Uterus (tissue), 4 donors: ENCODE measurements around the gene DNM3. TPM values are rescaled to one million over a fixed set of nuclear protein-coding genes. Genes with fewer than 3 reads are reported as not detected.
A peak's percentile ranks its signal among the peaks of the same experiment; 100 is the strongest.

ENCODE experiments used
- DNase-seq, 2 donors: peaks; one replicate each; pipeline ENCODE4 v3.0.0-alpha.2; 2019 to 2020
- H3K27ac ChIP-seq, 2 donors: fragments of 200-600 bp; sonication (generic); 1 replicate in 1 of 2; 2 replicates in 1 of 2; pipeline ENCODE4 v1.5.1; 2016 to 2018
- H3K27me3 ChIP-seq, 2 donors: fragments of 200-600 bp; sonication (generic); one replicate each; pipeline ENCODE4 v1.5.1; 2018 to 2019; ENCODE audit warnings: control low read depth in 1 of 2
- H3K36me3 ChIP-seq, 2 donors: fragments of 200-600 bp; sonication (generic); one replicate each; pipeline ENCODE4 v1.5.1; 2019; ENCODE audit warnings: control low read depth in 1 of 2
- H3K4me1 ChIP-seq, 2 donors: fragments of 200-600 bp; sonication (generic); one replicate each; pipeline ENCODE4 v1.5.1; 2018 to 2019; ENCODE audit warnings: control low read depth in 1 of 2
- H3K4me3 ChIP-seq, 2 donors: fragments of 200-600 bp; sonication (generic); 1 replicate in 1 of 2; 2 replicates in 1 of 2; pipeline ENCODE4 v1.5.1; 2018 to 2019; ENCODE audit warnings: mild to moderate bottlenecking in 1 of 2
- H3K9me3 ChIP-seq, 2 donors: fragments of 200-600 bp; sonication (generic); one replicate each; pipeline ENCODE4 v1.5.1; 2019; ENCODE audit warnings: control low read depth in 1 of 2
- POLR2A ChIP-seq, 2 donors: fragments of 450-650 bp; IDR thresholded peaks; one replicate each; pipeline ENCODE4 v1.6.1; 2016; ENCODE audit warnings: antibody characterized with exemption in 2 of 2, mild to moderate bottlenecking in 1 of 2, moderate library complexity in 1 of 2
- intact Hi-C: fragments of 100-400 bp; cut with DNase I; formaldehyde crosslinking; loops from one replicate; pipeline ENCODE4 v1.15.1; 2023; ENCODE audit warnings: low total_unique reads
- total RNA-seq, 4 donors: library from RNA; depleted of rRNA in 3 of 4; stranded (reverse); fragments of >200 nt in 3 of 4; gene quantifications; one replicate each; pipeline versions ENCODE4 v1.1.0 to v1.2.4, GENCODE V29; 2014 to 2023
- TF ChIP-seq, protein P1 (sequence below), 4 experiments: fragments of 200-600 bp in 2 of 4; fragments of 450-650 bp in 2 of 4; sonication (generic) in 2 of 4; IDR thresholded peaks; one replicate each; pipeline ENCODE4 v1.5.1; 2016 to 2019; ENCODE audit warnings: antibody characterized with exemption in 4 of 4, mild to moderate bottlenecking in 2 of 4, moderate library complexity in 1 of 4
- donor health status: DM: yes; HTN: yes; CAD: no.

Gene DNM3
- total RNA-seq, 4 donors from 2014 or later, result 4.7 to 49.2 (median 14.6) TPM

DNA sequence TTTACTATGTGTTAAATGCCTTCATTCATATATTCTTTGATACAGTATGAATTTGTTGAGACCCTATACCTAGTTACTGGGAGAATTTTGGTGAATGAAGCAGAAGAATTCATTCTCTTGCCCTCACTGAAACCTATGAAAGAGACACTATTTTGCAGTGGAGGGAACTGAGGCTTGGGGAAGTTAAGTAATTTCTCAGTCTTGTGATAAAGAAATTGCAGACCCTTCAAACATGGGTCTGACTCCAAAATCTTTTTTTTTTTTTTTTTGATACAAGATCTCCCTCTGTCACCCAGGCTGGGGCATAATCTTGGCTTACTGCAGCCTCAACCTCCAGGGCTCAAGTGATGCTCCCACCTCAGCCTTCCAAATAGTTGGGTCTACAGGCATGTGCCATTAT, 132.1 kb downstream of the DNM3 start:
- H3K4me1 ChIP-seq, result no peaks in the 10 kb centered on the region
- H3K9me3 ChIP-seq, result no peaks in the 10 kb centered on the region
- intact Hi-C loops, result no loop called here
- no peak overlapping the region for H3K4me3 ChIP-seq
- no peaks in the 10 kb centered on the region for H3K36me3 ChIP-seq
- H3K27me3 ChIP-seq, result no peaks in the 10 kb centered on the region
- DNase-seq, result no peak
- TF ChIP-seq POLR2A (IDR thresholded peaks at IDR 0.05), result no peak
- TF ChIP-seq, protein P1, sequence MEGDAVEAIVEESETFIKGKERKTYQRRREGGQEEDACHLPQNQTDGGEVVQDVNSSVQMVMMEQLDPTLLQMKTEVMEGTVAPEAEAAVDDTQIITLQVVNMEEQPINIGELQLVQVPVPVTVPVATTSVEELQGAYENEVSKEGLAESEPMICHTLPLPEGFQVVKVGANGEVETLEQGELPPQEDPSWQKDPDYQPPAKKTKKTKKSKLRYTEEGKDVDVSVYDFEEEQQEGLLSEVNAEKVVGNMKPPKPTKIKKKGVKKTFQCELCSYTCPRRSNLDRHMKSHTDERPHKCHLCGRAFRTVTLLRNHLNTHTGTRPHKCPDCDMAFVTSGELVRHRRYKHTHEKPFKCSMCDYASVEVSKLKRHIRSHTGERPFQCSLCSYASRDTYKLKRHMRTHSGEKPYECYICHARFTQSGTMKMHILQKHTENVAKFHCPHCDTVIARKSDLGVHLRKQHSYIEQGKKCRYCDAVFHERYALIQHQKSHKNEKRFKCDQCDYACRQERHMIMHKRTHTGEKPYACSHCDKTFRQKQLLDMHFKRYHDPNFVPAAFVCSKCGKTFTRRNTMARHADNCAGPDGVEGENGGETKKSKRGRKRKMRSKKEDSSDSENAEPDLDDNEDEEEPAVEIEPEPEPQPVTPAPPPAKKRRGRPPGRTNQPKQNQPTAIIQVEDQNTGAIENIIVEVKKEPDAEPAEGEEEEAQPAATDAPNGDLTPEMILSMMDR (IDR thresholded peaks at IDR 0.05), result no peak
- no peak overlapping the region for H3K27ac ChIP-seq

DNA sequence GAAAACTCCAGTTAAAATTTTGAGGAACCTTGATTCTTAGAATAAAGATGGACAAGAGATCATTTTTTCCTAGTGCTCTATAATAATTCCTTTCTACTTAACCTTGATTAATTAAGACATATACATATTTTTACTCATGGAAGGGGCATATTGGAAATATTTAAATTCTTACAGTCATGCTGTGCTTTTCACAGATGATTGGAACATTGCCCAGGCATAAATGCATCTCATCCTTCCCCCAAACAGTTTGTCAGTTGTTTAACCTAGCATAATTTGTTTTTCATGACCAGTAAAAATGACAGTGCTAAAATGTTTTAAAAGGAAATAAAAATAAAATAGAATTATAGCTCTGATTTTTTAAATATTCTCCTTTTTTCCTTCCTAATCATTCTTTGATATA, 140.0 kb downstream of the DNM3 start:
- Histone ChIP-seq H3K36me3 (no peaks in the 10 kb centered on the region), H3K4me1 (no peaks in the 10 kb centered on the region), H3K27ac (no peak overlapping the region), H3K27me3 (no peaks in the 10 kb centered on the region), H3K9me3 (no peaks in the 10 kb centered on the region), H3K4me3 (no peak overlapping the region)
- no peak for DNase-seq
- TF ChIP-seq POLR2A (IDR thresholded peaks at IDR 0.05), result no peak
- TF ChIP-seq, protein P1 (IDR thresholded peaks at IDR 0.05), result no peak
- intact Hi-C loops, result no loop called here

DNA sequence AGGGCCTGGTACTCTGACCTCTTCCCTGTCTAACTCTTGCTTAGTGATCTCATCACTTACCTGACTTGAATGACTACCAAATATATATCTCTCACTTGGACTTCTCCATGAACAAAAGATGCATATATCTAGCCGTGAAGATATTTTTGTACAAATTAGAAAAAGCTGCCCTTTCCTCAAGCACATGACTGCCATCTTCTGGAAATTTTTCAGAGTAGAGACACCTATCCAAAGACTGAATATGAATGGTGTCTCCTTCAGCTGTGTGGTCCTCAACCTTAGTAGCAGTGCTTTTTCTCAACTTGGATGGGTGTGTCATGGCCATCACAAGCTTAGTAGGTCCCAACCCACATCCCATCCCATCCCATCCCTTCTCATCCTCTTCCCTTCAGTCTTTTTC, 142.3 kb downstream of the DNM3 start:
- Histone ChIP-seq H3K27me3 (no peaks in the 10 kb centered on the region), H3K36me3 (no peaks in the 10 kb centered on the region), H3K4me1 (no peaks in the 10 kb centered on the region), H3K9me3 (no peaks in the 10 kb centered on the region), H3K27ac (no peak overlapping the region), H3K4me3 (no peak overlapping the region)
- DNase-seq, result no peak
- TF ChIP-seq, protein P1 (IDR thresholded peaks at IDR 0.05), result peak in 3 of 4 experiments; percentile 13 to 37 (median 33)
- TF ChIP-seq POLR2A (IDR thresholded peaks at IDR 0.05), result no peak
- intact Hi-C loops, result no loop called here

DNA sequence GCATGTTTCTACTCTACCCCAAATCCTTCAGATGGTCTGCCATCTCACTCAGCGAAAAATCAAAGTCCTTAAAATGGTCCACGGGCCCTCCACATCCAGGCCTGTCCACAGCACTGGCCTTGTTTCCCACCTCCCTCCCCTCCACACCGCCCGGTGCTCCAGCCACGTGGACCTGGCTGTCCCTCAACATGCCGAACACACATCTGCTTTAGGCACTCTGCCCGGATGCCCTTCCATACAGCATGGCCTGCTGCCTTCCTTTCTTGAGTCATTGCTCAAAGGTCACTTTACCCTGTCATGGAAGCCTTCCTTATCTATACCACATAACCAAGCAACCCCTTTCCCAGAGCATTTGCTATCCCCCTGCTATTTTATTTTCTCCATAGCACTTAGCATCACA, 143.0 kb downstream of the DNM3 start:
- Histone ChIP-seq H3K4me1 (no peaks in the 10 kb centered on the region), H3K27me3 (no peaks in the 10 kb centered on the region), H3K36me3 (no peaks in the 10 kb centered on the region), H3K4me3 (no peak overlapping the region), H3K27ac (no peak overlapping the region), H3K9me3 (no peaks in the 10 kb centered on the region)
- intact Hi-C loops, result no loop called here
- no peak for TF ChIP-seq POLR2A (IDR thresholded peaks at IDR 0.05)
- TF ChIP-seq, protein P1 (IDR thresholded peaks at IDR 0.05), result no peak
- DNase-seq, result no peak

DNA sequence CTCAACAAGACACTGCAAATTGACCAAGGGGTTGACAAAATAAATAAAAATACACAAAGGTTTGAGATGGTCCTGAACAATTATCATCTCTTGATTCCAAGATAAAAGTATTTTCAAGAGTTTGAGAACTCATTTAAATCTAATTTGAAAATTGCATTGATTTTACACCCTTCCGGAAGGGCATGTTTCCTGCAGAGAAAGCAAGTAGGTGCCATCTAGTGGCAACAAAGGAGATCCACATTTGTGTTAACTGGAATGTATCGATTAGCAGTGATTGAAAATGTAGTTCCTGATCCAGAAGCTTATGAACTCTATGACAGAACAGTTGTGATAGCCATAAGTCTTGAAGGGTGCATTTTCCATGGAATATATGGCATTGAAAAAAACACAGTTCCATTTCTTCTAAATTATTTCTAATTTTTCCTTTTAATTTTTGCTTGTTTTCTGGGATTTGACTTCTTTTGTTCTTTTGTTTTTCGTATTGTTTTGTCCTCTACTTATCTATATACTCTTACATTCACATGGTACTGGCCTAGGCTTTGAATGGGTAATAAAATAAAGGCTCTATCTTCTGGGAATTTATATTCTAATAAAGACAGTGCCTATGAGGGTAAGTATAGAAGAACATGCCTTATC, 143.7 kb downstream of the DNM3 start:
- Histone ChIP-seq H3K36me3 (no peaks in the 10 kb centered on the region), H3K27me3 (no peaks in the 10 kb centered on the region), H3K4me3 (no peak overlapping the region), H3K9me3 (no peaks in the 10 kb centered on the region), H3K27ac (no peak overlapping the region), H3K4me1 (no peaks in the 10 kb centered on the region)
- intact Hi-C loops, result loop anchor here (5.0 kb wide), 1 partner anchor 183 kb away; no protein-coding TSS in a partner anchor
- no peak for DNase-seq
- TF ChIP-seq, protein P1 (IDR thresholded peaks at IDR 0.05), result peak; percentile 53 to 76 (median 65)
- TF ChIP-seq POLR2A (IDR thresholded peaks at IDR 0.05), result no peak
